Calu3 (cell line): Measurements from ENCODE around the gene PRSS27. TPM values are rescaled to one million over a fixed set of nuclear protein-coding genes. Genes with fewer than 3 reads are reported as not detected.
"Not testable (repeated sequence)": the region's sequence is repeated elsewhere in the genome, so short reads cannot be mapped to it uniquely, and the experiment has no call there.

Experiments used
- BruUV-seq: library from RNA; stranded (reverse); fragments of 400-500 nt; replicated peaks from 2 replicates; lab custom pipeline; 2021; lab: Mats Ljungman, UMichigan
- CTCF ChIA-PET: fragments of 300-600 bp; sonication (Branson Sonifier 250); formaldehyde crosslinking; loops from one replicate; lab custom pipeline; 2022; ENCODE audit warnings: antibody characterized with exemption; lab: Charles Lee
- DNase-seq: peaks from one replicate; pipeline ENCODE4 v3.0.0; 2022
- H3K27ac Mint-ChIP-seq: one replicate; pipeline ENCODE4 v1.8.0; 2022; ENCODE audit warnings: mixed read lengths; ENCODE audit not compliant: unreplicated experiment
- H3K27me3 Mint-ChIP-seq: one replicate; pipeline ENCODE4 v1.8.0; 2022; ENCODE audit warnings: mixed read lengths; ENCODE audit not compliant: unreplicated experiment
- H3K36me3 Mint-ChIP-seq: one replicate; pipeline ENCODE4 v1.8.0; 2022; ENCODE audit warnings: mild to moderate bottlenecking, moderate library complexity, mixed read lengths; ENCODE audit not compliant: insufficient read depth, unreplicated experiment
- H3K4me1 Mint-ChIP-seq: one replicate; pipeline ENCODE4 v1.8.0; 2022; ENCODE audit warnings: mild to moderate bottlenecking, low read depth, mixed read lengths; ENCODE audit not compliant: unreplicated experiment
- H3K4me3 Mint-ChIP-seq: one replicate; pipeline ENCODE4 v1.8.0; 2022; ENCODE audit warnings: mild to moderate bottlenecking, low read depth, moderate library complexity, mixed read lengths; ENCODE audit not compliant: unreplicated experiment
- H3K9me3 Mint-ChIP-seq: one replicate; pipeline ENCODE4 v1.8.0; 2022; ENCODE audit warnings: low read depth, mixed read lengths; ENCODE audit not compliant: unreplicated experiment
- intact Hi-C: fragments of 100-400 bp; cut with micrococcal nuclease; formaldehyde crosslinking; loops from one replicate; pipeline ENCODE4 v1.10.0; 2022; ENCODE audit not compliant: unreplicated experiment
- total RNA-seq: library from RNA; stranded (reverse); gene quantifications from 2 replicates; pipeline ENCODE4 v1.2.3, GENCODE V29; 2022
- TF ChIP-seq, protein P1 (sequence below): fragments of 200-600 bp; IDR thresholded peaks from one replicate; pipeline ENCODE4 v1.8.0; 2022; ENCODE audit warnings: antibody characterized with exemption; ENCODE audit not compliant: unreplicated experiment

The PRSS27 gene
- total RNA-seq, 1 experiment from 2014 or later: 2.4 TPM

DNA sequence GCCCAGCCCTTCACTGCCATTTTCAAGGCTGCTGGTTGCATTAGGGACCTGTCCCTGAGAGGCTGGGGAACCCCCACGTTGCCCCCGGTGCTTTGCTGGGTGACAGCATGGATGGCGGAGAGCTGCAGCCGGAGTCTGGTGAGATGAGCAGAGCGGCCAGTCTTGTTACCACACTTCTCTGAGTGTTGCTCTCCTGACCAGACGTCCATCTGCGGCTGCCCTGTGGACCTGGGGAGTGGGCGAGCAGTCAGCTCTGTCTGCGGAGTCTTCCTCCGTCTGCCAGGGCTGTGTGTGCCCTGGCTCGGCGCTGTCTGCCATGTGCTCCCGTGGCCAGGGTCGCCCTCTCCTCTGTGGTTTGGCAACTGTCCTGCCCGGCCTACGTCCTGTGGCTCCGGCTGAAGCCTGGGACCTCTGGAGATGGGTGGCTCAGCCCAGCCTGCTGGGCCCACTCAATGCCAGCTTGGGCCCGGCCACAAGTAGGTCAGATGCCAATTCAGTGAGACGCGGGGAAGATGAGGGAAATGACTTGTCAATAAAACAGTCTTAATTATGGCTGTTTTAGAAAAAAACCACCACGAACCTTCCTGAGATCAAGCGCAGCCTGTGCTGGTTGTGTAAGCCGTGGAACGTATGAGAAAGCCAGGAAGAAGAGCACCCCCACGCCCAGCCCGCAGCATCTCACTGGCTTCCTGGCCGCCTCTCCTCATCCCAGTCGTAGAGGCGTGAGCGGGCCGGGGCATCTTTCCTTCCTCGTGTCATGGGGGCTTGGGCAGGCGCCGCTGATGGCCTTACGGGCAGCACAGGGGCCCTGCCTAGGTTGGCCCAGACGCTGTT lies 29.8 kb downstream of the PRSS27 start:
- intact Hi-C loops: no loop called here
- H3K4me1 Mint-ChIP-seq: no peaks in the 10 kb centered on the region
- no TSS peak for BruUV-seq
- CTCF ChIA-PET: no interaction called here
- no peaks in the 10 kb centered on the region for H3K9me3 Mint-ChIP-seq
- TF ChIP-seq, protein P1, sequence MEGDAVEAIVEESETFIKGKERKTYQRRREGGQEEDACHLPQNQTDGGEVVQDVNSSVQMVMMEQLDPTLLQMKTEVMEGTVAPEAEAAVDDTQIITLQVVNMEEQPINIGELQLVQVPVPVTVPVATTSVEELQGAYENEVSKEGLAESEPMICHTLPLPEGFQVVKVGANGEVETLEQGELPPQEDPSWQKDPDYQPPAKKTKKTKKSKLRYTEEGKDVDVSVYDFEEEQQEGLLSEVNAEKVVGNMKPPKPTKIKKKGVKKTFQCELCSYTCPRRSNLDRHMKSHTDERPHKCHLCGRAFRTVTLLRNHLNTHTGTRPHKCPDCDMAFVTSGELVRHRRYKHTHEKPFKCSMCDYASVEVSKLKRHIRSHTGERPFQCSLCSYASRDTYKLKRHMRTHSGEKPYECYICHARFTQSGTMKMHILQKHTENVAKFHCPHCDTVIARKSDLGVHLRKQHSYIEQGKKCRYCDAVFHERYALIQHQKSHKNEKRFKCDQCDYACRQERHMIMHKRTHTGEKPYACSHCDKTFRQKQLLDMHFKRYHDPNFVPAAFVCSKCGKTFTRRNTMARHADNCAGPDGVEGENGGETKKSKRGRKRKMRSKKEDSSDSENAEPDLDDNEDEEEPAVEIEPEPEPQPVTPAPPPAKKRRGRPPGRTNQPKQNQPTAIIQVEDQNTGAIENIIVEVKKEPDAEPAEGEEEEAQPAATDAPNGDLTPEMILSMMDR: no peak
- no peak for DNase-seq
- peaks cover 5% of the 10 kb centered on the region for H3K36me3 Mint-ChIP-seq
- no peak overlapping the region for H3K27ac Mint-ChIP-seq
- H3K4me3 Mint-ChIP-seq: no peak overlapping the region
- no peaks in the 10 kb centered on the region for H3K27me3 Mint-ChIP-seq

- H3K27me3 Mint-ChIP-seq, CTCF ChIA-PET, BruUV-seq, H3K4me3 Mint-ChIP-seq, H3K9me3 Mint-ChIP-seq, DNase-seq, intact Hi-C loops, H3K4me1 Mint-ChIP-seq, H3K36me3 Mint-ChIP-seq, H3K27ac Mint-ChIP-seq: not testable (repeated sequence)
Observed at GRCh38 chr16:2689422-2689821, 30.6 kb downstream of the PRSS27 start.

GRCh38 chr16:2687531-2688308 lies 32.3 kb downstream of the PRSS27 start:
- Mint-ChIP-seq H3K36me3 (peaks cover 11% of the 10 kb centered on the region), H3K27ac (no peak overlapping the region), H3K4me1 (no peaks in the 10 kb centered on the region), H3K4me3 (no peak overlapping the region), H3K27me3 (no peaks in the 10 kb centered on the region), H3K9me3 (no peaks in the 10 kb centered on the region)
- no TSS peak for BruUV-seq
- no peak for DNase-seq
- intact Hi-C loops: no loop called here
- TF ChIP-seq, protein P1: no peak
- CTCF ChIA-PET: no interaction called here

DNA sequence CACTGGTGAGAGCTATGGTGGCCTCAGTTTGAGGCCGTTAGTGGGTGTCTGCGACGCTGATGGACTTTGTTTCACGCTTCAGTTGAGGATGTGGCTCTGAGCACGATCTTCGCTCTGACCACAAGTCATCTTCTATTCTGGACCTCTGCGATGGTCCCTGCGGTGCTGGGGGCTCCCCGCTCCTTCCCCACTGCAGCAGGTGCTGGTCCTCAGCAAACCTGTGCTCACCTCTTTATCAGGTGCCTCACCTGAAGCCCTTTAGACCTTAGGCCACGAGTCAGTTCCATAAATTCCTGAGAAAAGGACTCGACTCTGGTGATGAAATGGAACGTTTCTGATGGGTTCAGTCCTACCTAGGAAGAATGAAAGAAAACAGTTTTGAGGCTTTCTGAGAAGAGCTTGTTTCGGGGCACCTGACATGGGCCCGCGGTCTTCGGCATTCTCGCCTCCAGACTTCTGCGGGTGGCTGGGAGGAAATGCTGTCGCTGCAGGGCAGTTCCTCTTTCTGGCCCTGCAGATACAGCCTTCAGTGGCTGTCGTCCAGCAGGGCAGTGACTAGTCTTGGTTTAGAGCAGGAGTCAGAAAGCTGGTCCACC lies 33.0 kb downstream of the PRSS27 start:
- no peaks in the 10 kb centered on the region for H3K4me1 Mint-ChIP-seq
- intact Hi-C loops: no loop called here
- no TSS peak for BruUV-seq
- TF ChIP-seq, protein P1: no peak
- peaks cover 18% of the 10 kb centered on the region for H3K36me3 Mint-ChIP-seq
- no peak overlapping the region for H3K4me3 Mint-ChIP-seq
- H3K27ac Mint-ChIP-seq: no peak overlapping the region
- no peaks in the 10 kb centered on the region for H3K27me3 Mint-ChIP-seq
- no peak for DNase-seq
- CTCF ChIA-PET: no interaction called here
- no peaks in the 10 kb centered on the region for H3K9me3 Mint-ChIP-seq

DNA sequence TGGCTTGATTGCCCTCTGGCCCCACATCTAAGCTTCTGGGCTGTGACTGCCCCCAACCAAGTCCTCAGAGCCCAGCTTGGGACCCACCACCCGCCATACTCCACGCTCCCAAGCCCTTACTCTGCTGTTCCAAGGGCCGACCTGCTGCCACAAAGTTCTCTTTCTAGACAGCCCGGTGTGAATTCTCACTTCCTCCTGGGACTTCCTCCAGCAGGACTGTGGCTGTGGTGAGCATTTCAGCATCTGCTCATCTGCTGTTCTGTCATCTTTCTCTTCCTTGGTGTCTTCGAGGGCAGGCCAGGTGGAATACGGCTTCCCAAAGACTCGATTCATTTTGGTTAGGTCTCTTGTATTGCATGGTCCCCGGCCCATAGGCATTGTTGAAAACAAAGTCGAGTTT lies 33.9 kb downstream of the PRSS27 start:
- BruUV-seq, H3K9me3 Mint-ChIP-seq, DNase-seq, H3K4me3 Mint-ChIP-seq, H3K27ac Mint-ChIP-seq, intact Hi-C loops, CTCF ChIA-PET, H3K4me1 Mint-ChIP-seq, H3K27me3 Mint-ChIP-seq: not testable (repeated sequence)
- H3K36me3 Mint-ChIP-seq: peaks cover 21% of the 10 kb centered on the region

GRCh38 chr16:2683041-2683440 lies 37.0 kb downstream of the PRSS27 start:
- peaks cover 26% of the 10 kb centered on the region for H3K36me3 Mint-ChIP-seq
- H3K4me1 Mint-ChIP-seq, H3K27me3 Mint-ChIP-seq, BruUV-seq, H3K9me3 Mint-ChIP-seq, DNase-seq, intact Hi-C loops: not testable (repeated sequence)
- peak overlapping the region; percentile 95 for H3K27ac Mint-ChIP-seq
- CTCF ChIA-PET: interaction anchor here (1.4 kb wide), 1 partner anchor 10 kb away, joined by 8 read pairs; no protein-coding TSS in a partner anchor
- H3K4me3 Mint-ChIP-seq: peak overlapping the region; percentile 97
